ENCODE results near the gene PLEKHA7.

The PLEKHA7 gene

DNA sequence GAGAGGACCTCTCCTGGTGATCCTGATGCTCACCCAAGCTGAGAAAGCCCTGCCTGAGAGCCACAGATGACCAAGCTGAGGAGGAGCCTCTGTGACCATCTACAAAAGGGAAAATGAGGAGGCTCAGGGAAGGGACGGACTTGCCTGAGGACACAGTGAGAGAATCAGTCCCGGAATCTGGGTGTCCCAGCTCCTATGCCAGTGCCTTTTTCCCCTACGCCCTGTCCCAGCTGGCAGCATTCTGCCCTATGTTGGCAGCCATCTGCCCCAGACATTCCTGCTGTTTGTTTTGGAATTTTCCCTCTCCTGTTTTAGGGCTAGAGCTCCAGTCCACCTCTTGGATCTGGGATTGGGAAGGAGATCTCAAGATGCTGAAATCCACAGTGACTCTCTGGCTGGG lies 221.2 kb downstream of the PLEKHA7 start:
- in situ Hi-C loops (cut with MboI; ENCODE audit: low sequenced_read_pairs) = no loop called here

GRCh38 chr11:16792426-16792825 lies 221.8 kb downstream of the PLEKHA7 start:
- in situ Hi-C loops (cut with MboI; ENCODE audit: low sequenced_read_pairs) = no loop called here

DNA sequence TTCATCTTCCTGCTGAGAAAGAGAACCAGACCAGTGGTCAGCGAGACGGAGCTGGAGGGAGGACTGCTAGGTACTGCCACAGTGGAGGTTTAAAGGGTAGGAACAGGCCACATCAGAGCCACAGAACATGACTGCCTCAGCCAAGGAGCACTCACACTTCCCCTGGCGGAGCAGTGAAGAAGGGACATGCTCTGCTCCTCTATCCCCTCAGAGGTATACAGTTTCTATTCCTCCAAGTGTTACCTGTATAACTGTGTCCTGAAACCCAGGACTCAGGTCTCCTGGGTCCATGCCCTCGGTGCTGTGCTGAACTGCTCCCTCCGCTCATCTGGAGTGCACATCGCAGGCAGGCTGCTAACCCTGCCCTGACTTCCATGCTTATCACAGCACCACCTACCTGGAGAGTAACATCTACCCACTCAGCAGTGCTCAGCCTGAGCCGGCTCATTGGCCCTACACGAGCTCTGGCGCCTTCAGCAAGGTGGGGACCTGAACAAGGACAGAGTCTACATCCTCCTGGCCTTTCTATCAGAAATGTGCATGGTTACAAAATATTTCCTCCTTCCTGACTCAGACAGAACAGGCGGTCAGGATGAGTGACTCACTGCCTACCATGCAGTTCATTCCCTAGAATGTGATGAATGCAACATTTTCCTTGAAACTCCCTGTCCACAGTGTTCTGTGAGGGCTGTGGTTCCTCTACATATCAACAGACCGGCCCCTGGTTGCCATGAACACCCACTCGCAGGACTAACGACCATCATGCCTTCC lies 222.8 kb downstream of the PLEKHA7 start:
- in situ Hi-C loops (cut with MboI; ENCODE audit: low sequenced_read_pairs) = no loop called here

GRCh38 chr11:16790486-16791190 lies 223.6 kb downstream of the PLEKHA7 start:
- in situ Hi-C loops (cut with MboI; ENCODE audit: low sequenced_read_pairs) = no loop called here

- in situ Hi-C loops (cut with MboI; ENCODE audit: low sequenced_read_pairs) = loop anchor here (10.0 kb wide), 1 partner anchor 275 kb away; no protein-coding TSS in a partner anchor
Measured at GRCh38 chr11:16789560-16790485, 224.4 kb downstream of the PLEKHA7 start.

DNA sequence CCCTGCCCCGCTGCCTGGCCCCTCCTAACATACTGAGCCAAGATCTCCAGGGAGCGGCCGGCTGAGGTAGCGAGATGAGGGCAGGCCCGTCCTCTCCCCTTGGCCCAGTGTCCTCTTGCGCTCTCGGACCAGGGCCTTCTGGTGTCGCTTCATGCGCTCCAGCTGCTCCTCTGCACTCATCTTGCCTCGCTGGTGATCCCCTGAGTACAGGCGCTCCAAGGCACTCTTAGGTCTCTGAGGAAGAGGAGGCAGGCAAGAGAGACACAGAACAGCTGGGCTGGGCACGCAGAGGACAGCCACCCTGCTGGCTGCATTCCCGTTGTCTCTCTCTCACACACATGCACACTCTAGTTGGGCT lies 225.2 kb downstream of the PLEKHA7 start:
- in situ Hi-C loops (cut with MboI; ENCODE audit: low sequenced_read_pairs) = loop anchor here (10.0 kb wide), 1 partner anchor 276 kb away; no protein-coding TSS in a partner anchor

- in situ Hi-C loops (cut with MboI; ENCODE audit: low sequenced_read_pairs) = loop anchor here (10.0 kb wide), 1 partner anchor 276 kb away; no protein-coding TSS in a partner anchor
Measured at GRCh38 chr11:16788141-16789062, 225.8 kb downstream of the PLEKHA7 start.

- in situ Hi-C loops (cut with MboI; ENCODE audit: low sequenced_read_pairs) = loop anchor here (10.0 kb wide), 1 partner anchor 278 kb away; no protein-coding TSS in a partner anchor
Measured at GRCh38 chr11:16787035-16787742, 227.0 kb downstream of the PLEKHA7 start.

GRCh38 chr11:16786131-16786530 lies 228.1 kb downstream of the PLEKHA7 start:
- in situ Hi-C loops (cut with MboI; ENCODE audit: low sequenced_read_pairs) = loop anchor here (10.0 kb wide), 1 partner anchor 279 kb away; no protein-coding TSS in a partner anchor

DNA sequence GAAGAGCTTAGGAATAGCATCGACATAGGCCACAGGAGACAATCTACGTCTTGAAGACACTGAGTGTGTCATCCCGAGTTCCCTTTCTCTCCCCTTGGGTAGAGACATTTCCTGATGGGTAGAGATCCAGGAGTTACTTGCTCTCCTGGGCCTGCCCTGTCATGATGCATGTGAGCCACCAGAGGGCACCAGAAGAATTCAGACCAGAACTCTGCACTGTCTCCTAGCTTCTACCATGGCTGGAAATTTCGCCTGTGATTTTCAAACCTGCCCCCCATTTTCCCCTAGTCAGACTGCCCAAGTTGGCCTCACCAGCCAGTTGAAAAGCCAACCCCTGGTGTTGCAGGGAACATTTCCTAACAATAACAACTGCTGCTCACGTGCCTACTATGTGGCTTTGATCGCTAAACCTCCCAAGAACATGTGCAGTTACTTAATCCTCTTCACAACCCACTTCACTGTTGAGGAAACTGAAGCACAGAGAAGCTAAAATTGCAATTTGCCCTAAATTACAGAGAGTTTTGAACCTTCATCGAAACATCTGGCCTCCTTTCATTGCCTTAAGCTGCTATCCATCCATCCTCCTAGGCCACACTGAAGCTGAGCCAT lies 228.6 kb downstream of the PLEKHA7 start:
- in situ Hi-C loops (cut with MboI; ENCODE audit: low sequenced_read_pairs) = loop anchor here (10.0 kb wide), 1 partner anchor 279 kb away; no protein-coding TSS in a partner anchor

- in situ Hi-C loops (cut with MboI; ENCODE audit: low sequenced_read_pairs) = loop anchor here (10.0 kb wide), 1 partner anchor 280 kb away; no protein-coding TSS in a partner anchor
Measured at GRCh38 chr11:16784666-16785065, 229.5 kb downstream of the PLEKHA7 start.

GRCh38 chr11:16784097-16784496 lies 230.1 kb downstream of the PLEKHA7 start:
- in situ Hi-C loops (cut with MboI; ENCODE audit: low sequenced_read_pairs) = loop anchor here (10.0 kb wide), 1 partner anchor 281 kb away; no protein-coding TSS in a partner anchor

- in situ Hi-C loops (cut with MboI; ENCODE audit: low sequenced_read_pairs) = loop anchor here (10.0 kb wide), 1 partner anchor 281 kb away; no protein-coding TSS in a partner anchor
Measured at GRCh38 chr11:16783321-16783801, 230.9 kb downstream of the PLEKHA7 start.

- in situ Hi-C loops (cut with MboI; ENCODE audit: low sequenced_read_pairs) = loop anchor here (10.0 kb wide), 1 partner anchor 283 kb away; no protein-coding TSS in a partner anchor
Measured at GRCh38 chr11:16781936-16782919, 232.0 kb downstream of the PLEKHA7 start.

DNA sequence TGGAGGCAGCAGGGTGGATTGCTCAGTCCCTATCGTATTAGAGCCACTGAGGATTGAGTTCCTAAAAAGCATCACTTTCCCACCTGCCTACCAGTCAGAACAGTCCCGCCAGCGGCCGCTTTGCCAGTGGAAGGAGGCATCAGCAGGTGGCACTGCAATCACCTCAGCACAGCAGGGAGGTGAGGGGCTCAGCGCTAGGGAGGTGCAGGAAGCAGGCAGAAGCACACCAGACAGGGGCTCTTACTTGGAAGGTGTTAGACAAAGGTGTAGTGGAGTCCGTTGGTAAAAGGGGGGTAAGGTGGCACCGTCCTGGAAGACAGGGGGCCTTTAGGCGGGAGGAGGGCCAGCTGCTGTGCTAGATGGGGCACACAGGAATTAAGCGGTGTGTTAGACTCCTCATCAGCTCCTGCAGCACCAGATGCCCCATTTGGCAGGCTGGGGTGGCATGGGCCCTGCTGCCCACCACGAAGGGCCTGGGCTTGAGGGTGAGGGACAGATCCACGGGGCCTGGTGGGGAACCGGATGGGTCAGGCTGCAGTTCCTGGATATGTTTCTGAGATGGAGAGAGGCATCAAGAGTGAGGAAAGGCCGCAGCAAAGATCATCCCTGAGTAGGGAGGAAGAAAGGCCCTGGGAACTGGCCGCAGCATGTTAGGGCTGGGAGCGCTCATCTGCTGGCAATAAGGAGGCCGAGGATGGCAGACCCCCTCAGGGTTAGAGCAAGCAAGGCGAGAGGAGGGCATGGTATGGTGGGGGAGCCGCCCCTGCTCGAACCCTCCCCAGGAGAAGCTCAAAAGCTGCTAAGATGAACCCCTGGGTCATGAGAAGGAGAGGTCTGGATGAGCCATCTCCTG lies 233.3 kb downstream of the PLEKHA7 start:
- in situ Hi-C loops (cut with MboI; ENCODE audit: low sequenced_read_pairs) = loop anchor here (10.0 kb wide), 1 partner anchor 284 kb away; no protein-coding TSS in a partner anchor

DNA sequence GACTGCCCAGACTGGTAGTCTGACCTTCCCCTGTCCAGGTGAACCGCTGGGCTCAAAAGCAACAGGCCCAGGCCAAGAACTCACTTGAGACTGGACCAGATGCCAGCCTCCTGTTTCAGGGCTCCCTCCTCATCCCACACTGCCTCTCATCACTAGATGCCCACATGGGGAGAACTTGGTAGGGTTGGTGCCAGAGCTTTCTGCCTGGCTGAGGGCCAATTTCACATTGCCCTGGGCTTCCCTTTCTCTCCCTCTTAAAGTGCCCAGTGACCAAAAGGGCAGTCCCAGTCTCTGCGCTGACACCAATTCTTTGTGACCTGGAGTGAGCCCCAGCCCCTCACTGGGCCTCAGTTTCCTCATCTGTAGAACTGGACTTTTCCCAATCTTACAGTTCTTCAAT lies 234.1 kb downstream of the PLEKHA7 start:
- in situ Hi-C loops (cut with MboI; ENCODE audit: low sequenced_read_pairs) = loop anchor here (10.0 kb wide), 1 partner anchor 285 kb away; no protein-coding TSS in a partner anchor

All from HL-60/S4 treated with retinoic acid at 250 ng/mL for 4 days and 3 days (cell line).